DLD1 (cell line): ENCODE measurements around the gene METTL25B.

Experiments
- in situ Hi-C: cut with HindIII; loops from 2 replicates; pipeline ENCODE4 v1.10.0; 2017; ENCODE audit warnings: low sequenced_read_pairs

METTL25B gene

DNA sequence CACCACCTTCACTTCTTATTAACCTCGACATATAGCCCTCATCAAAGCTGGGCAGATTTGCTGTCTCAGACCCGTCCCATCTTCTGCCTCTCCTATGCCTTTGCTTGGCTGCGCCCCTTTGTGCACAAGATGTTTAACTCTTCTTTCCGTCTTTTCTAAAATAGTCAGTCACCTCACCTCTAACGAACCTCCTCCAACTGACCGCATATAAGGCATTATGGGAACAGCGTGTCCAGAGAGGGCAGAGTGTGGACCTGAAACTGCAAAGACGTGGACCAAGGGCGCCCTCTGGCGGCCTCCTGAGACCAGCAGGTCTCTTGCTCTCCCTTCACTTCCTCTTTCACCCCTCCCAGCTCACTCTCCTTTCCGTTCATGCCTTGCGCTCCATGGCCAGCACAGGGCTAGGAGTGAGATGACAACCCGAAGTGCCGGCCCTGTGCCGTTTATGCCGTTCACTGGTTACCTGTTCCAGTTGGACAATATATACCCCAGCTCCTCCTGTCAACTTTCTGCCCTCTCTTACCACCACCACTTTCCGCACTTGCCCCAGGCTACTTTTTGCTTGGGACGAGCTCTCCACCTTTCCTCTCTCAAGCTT is 2.5 kb upstream of the METTL25B start:
- in situ Hi-C loops = no loop called here

DNA sequence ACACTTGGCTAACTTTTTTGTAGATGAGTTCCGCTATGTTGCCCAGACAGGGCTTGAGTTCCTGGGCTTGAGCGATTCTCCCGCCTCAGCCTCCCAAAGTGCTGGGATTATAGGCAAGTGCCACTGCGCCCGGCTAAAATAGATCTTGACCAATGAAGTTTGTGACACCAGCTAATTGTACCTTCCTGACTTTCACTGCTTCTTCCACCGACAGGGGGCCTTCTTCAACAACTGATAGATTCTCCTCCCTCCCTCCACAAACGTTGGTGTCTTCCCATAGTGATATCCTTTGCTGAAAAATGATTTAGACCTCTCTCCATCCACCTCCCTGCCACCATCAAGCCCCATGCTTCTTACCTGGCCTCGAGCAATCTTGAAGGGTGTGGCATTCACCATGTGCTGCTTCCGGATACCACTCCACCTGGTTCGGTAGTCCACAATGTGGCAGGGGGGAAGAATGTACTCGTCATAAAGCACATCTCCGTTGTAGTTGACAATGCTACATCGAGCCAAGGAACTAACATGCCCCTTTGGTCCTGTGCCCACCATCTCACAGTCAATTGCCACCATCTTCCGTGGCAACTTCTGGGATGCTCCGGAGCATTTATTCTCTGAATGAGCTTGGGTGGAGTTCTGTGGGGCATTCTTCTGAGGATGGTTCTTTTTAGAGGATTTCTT is 1.6 kb upstream of the METTL25B start:
- in situ Hi-C loops = no loop called here

DNA sequence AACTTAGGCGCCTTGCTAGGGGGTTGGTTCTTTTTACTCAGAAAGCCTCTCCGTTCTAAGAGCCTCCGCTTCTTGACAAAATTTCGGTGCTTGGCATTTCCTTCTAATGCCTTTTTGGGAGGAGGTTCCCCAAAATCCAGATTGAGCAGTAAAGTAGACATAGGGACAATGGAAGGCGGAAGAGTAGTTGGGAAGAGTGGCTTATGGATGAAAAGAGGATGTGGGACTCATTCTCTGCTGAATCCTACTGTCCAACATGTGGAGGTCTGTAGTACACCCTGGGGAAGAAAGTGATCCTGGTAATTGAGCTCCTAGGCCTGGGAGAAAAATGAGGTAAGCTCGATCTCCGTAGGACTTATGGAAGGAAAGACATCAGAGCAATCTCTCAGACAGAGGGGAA is 777 bp upstream of the METTL25B start:
- in situ Hi-C loops = no loop called here

DNA sequence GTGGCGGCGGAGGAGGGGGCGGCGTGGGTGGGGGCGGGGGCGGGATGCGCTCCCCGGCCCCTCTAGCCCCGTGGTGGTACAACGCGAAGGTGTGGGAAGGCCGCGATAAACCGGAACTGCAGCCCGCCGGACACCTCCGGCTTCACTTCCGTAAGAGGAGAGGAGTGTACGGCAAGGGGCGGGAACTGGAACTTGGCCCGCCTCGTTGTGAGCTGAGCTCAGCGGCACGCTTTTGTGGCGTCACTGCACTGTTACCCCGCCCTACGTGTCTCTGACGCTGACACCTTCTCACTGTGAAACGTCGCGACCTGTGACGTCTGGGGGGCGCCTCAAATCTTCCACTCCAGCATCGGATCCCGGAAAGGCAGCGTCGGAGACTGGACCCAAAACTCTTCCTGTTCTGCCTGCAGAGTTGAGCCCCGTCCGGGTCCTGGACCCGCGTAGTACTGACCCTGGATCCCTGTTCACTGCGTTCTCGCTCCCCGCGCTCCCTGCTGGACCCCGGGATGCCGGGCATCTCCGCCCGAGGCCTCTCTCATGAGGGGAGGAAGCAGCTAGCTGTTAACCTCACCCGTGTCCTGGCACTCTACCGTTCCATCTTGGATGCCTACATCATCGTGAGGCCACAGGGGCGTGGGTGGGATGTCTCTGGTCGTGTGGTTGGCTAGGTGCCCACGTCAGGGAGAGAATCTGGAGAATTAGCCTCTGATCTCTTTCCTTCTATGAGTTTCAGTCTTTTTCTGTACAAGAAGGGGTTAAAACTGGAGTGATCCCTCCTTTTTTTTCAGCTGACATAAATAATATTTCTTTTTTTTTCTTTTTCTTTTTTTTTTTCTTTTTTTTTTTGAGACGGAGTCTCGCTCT is 562 bp downstream of the METTL25B start, which contains the start of gene ISG20L2:
TSS of gene ISG20L2 (minus strand) at position 168 of the 864 bp plus-strand sequence. CDS start 1,114 bp downstream, outside the sequence.
- in situ Hi-C loops = no loop called here

DNA sequence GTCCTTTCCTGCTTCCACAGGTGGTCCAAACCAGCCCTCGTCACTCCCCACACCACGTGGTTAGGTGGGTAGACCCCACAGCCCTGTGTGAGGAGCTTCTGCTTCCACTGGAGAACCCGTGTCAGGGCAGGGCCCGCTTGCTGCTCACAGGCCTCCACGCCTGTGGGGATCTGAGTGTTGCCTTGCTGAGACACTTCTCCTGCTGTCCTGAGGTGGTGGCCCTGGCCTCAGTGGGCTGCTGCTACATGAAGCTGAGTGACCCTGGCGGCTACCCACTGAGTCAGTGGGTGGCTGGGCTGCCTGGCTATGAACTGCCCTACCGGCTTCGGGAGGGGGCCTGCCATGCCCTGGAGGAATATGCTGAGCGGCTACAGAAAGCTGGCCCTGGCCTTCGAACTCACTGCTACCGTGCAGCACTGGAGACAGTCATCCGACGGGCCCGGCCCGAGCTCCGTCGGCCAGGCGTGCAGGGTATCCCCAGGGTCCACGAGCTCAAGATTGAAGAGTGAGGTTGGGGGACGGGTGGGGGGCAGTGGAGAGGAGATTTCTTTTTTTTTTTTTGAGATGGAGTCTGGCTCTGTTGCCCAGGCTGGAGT is 5.8 kb downstream of the METTL25B start:
- in situ Hi-C loops = no loop called here

DNA sequence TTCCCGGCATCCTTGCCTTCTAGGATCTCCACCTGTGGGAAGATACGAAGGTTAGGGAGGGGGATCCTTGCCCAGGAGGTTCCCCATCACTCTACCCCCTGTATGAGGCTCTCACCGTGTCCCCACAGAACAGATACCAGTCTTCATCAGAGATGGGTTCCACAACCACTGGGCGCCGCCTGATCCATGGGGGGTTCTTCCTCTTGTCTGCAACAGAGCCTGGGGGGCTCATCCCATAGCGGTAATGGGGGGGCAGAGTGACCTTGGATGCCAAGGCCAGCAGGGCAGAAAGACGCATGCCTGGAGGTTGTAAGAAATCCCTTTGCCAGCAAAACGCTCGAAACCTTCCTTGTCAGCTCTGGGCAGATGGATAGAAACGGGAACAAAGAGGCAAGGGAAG is 10.1 kb downstream of the METTL25B start:
- in situ Hi-C loops = no loop called here

DNA sequence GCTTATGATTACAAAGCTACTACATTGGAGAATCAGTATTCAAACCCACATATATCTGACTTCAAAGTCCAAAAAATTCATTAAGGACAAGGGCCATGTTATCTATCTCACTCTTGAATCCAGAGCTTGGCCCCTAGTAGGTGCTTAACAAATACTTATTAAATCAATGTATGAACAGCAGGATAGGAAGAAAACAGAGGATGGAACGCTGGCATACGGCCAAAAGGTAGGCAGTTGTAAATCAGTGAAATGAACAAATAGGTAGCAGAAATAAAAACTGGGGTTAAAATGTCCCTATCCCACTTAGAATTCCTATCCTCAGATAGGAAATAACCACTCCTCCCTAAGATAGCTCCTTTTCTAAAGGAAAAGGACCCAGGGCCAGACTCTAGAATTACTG is 10.6 kb downstream of the METTL25B start:
- in situ Hi-C loops = no loop called here

DNA sequence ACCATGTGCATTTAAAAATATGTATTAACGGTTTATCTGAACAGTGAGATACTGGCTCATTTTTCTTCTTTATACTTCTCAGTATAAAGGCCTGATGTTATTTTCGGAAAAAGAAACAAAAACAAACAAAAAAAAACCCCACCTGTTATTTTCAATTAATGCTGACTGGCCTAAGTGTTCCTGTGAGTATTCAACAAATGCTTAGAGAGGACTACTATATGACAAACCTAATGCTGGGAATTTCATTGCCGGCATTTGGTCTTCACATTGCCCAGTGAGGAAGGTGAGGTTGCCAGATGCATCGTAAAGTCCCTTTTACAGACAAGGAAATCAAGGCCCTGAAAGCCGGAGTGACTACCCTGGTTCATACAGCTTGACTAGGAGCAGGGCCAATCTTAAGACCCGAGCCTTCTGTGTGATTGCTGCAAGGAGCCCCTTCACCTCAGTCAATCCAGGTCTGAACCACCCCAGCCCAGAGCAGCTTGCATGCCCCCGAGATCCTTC is 12.0 kb downstream of the METTL25B start:
- in situ Hi-C loops = no loop called here

DNA sequence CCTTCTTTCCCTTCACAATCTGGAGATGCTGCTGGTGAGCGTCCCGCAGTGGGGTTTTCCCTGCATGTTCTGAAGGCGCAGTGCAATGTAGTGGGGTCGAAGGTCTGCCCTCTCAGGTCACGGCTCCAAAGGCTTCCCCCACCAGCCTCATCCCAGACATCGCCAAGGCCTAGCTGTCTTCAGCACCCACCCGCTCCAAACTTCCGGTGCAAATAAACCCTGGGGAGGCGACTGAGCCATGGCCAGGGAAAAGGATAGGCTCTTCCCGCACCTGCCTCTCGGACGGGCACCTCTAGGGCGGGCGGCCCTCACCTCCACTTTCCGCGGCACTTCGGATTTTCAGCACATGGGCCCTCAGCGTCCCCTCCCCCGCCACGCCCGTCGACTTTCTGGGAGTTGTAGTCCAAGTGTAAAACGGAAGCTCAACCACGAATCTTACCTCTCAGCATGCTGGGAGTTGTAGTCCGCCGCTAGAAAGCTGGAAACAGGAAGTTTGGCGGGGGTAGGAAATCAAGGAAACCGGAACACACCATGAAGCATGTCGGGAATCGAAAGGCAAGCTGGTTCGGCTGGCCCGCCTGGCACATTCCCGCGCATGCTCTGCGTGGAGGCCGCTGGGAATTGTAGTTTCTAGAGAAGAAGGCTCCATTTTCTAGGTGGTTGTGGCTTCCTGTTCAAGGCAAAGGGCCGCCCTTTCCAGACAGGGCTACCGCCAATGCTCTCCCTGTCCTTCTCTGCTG is 12.6 kb downstream of the METTL25B start, which contains the start of gene MRPL24:
TSS of gene MRPL24 (minus strand) at position 348 of the 740 bp plus-strand sequence. CDS start 2,384 bp downstream, outside the sequence.
- in situ Hi-C loops = no loop called here

DNA sequence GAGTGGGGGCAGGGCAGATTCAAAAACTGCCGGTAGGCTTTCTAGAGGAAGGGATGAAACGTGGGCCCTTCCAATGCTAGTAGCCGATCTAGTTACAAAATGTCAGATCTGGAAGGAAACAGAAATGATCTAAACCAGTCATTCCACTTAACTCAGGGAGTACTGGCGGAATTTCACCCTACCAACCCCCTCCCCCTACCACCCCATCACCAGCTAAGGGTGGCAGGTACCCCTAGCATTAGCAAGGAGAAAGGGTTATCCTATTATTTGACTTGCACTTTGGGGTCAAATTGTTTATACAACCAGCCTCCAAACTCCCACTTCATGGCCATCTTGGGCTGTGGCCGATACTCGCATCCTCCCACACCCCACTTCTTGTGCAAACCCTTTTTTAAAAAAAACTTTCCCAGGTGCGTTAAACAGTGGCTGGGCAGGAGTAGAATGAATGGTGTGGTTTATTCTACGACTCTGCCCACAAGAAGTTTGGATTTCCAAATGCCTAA is 13.3 kb downstream of the METTL25B start:
- in situ Hi-C loops = no loop called here

DNA sequence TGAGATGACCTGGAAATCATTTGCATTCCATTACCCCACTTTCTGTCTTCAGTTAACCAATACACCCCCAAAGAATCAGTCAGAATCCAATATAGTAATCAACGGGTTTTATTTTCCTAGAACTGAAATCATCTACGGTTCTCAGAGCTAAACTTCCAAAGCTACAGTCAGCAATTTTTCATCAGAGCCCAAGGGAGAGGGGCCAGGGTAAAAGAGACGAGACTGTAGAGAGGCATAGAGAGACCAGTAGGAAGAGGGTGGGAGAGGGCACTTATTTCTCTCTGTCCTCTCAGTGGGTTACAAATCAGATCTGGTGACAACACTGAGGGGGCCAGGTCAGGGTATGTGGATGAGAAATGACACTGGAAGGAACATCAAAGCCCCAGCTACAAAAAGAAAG is 13.7 kb downstream of the METTL25B start:
- in situ Hi-C loops = no loop called here

DNA sequence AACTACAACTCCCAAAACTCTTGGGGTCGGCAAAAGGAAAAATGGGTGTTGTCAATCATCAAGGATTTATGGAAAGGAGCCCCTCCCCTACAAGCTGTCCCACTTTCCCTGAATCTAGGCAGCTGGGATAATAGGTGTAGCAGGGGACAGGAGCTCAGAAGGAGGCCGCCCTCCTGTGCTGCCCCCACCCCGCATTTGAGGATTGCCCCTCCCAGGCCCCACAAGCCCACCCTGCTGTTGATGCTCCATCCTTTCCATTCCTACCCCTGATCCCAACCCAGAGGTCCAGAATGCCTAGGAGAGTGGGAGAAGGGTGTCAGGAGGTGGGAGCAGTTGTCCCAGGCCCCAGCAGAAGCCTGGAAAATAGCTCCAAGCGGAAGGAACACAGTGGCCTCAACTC is 14.5 kb downstream of the METTL25B start:
- in situ Hi-C loops = no loop called here

DNA sequence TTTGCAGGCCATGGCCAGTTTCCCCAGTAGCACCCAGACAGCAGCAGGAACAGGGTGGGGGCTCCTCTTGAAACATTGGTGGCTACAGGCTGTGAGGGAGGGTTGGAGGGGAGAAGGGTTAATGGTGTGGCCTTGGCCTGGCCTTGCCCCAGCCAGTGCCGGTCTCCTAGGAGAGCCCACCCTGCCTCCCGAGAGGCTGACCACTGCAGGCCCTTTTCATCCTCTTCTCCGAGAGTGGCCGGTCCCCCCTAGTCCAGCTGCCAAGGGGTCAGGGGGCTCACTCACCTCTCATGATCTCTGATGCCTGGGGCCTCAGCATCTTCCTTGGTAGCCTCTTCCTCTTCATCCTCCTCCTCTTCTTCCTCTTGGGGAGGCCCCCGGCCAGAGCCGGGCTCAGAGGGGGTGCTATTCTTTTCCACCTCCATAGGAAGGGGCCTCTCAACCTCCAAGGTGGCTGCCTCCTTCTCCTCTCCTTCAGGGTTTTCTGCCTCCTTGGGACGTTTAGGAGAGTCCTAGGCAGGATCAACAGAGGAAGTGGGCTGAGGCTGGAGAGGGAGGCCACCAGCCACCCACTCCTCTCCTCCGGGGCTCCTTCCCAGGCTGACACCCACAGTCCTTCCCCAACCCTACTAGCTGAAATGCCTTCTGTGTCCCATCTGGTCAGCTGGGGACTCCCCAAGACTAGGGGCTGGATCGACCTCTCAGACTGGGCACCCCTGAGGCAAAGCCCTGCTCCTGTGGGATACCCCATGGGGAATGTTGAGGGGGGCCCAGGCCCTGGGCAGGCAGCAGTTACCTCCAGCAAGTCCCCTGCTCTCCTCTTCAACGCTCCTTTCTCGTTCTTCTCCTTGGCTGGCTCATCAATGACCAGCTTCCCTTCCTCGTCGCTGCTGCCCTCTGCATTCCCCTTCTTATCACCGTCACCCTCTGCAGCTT is 15.4 kb downstream of the METTL25B start:
- in situ Hi-C loops = no loop called here

DNA sequence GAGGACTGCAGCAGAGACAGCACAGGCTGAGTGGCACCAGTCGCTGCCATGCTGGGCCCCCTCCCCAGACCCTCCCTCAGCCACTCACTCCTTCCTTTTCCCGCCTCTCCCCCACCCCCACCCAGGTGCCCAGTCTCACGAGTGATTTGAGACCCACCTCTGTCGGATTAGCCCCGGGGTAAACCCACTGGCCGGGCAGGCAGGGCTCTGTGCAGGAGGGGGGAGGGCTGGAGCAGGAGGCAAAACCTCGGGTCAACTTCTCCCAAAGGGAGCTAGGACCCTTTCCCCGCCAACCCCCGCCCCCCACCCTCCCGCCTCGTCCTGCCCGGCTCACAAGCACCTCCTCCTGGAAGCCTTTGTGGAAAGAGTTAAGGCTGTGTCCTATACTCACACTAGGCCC is 16.1 kb downstream of the METTL25B start:
- in situ Hi-C loops = no loop called here

DNA sequence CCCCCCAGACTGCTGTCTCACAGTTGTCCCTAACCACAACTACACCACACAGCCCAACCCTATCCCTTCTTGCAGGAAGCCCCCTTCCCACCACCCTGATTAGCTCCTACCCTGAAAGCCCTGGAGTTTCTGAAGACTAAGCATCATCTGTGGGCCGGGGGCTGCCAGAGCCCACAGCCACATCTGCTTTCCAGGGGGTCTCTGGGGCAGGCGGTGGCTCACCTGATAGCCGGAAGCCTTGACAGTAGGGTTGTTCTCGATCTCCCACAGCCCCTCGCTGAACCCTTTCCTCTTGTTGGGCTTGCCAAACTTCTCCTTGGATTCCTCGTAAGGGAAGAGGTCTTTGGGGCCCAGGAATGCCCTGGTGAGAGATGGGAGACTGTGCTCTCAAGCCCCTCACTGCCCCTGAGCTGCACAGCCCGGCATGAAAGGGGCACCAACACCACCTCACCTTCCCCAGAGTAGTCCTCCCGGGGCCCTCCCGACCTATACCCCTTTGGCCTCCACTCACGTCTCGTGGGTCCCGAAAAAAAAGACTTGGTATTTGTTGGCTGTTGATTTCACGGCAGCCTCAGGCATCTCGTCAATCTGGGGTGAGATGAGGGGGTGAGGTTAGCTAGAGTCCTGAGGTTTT is 16.6 kb downstream of the METTL25B start:
- in situ Hi-C loops = no loop called here

DNA sequence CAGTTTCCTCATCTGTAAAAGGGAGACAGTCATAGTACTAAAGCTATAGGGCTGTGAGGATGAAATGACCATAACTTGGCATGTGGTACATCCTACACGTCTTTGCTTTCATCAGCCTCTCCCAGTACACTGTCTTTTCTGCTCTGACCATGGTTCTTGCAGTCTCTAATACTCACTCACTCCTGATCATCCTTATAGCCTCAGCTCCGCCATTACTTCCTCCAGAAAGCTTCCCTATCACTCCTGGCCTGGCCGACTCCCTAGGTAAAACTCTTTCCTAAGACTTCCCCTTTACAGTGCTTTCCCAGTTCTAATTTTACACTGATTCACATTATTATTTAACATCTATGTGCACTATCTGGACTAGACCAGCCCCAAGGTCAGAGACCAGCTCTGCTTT is 17.6 kb downstream of the METTL25B start:
- in situ Hi-C loops = no loop called here

DNA sequence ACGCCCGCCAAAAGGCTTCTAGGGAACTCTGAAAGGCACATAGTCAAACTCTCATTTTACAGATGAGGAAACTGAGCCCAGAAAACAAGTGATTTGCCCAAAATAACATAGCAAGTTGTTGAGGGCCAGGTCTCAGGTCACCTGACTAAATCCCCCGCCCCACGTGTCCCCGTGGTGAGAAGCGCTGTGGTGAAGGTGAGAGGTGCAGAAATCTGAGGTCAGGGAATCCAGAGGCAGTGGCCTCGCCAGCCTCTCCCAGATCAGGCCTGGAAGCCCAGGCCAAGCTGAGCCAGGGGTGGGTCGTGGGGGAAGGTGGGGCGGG is 18.1 kb downstream of the METTL25B start:
- in situ Hi-C loops = no loop called here

DNA sequence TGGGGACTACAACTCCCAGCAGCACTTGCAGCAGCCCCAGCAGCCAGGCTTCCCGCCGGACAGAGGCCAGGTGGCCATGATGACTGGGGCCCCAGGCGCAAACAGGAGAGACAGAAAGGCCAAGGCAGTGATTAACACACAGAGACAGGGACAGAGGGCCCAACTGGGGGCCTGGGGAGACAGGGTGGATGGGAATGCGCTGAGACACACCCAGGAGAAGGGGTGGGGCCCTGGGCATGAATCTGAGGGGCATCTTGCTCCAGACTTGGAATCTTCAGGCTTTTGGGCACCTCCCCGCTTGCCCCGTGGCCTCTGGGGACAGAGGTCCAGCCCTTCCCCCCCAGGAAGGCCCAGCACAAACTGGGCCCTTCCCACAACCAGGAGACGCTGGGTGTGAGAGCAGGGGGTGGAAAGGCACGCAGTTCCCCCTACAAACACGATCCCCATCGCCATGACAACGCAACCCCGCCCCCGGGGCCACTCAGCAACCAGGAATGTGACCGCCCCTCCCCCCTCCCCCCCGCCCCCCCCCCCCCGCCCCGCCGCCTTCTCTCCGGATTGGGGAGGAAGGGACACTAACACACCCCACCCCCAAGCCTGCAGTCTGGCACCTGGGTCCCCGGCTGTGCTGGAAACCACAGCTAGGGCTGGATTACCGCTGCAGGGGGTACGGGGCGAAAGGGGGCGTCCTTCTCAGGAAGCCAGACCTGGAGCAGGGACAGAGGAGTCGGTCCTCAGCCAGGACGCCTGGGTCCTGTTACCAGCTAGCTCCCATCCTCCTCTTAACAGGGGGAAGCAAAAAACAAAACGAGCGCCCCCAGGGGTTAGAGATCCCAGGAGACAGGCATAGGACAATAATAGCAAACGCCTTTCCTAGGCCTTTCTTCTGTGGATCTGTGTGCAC is 18.7 kb downstream of the METTL25B start:
- in situ Hi-C loops = no loop called here
